Naive thymus-derived CD4-positive, alpha-beta T cell (primary cell): Measurements from ENCODE around the gene CNDP2. TPM values are rescaled to one million over a fixed set of nuclear protein-coding genes. Genes with fewer than 3 reads are reported as not detected.
"Not testable (repeated sequence)": the region's sequence is repeated elsewhere in the genome, so short reads cannot be mapped to it uniquely, and the experiment has no call there.

Source experiments
- ATAC-seq: fragments of 150-1000 bp; cut with Tn5 transposase; 2 replicates; pipeline ENCODE4 v1.10.0; 2021; ENCODE audit warnings: mild to moderate bottlenecking, moderate library complexity
- CTCF ChIA-PET: fragments of 350-600 bp; sonication (Branson Sonifier 250); formaldehyde crosslinking; loops from one replicate; lab custom pipeline; 2021; ENCODE audit warnings: antibody characterized with exemption; lab: Charles Lee
- POLR2A ChIA-PET: fragments of 350-600 bp; sonication (Branson Sonifier 250); formaldehyde crosslinking; loops from one replicate; lab custom pipeline; 2021; ENCODE audit warnings: antibody characterized with exemption, inconsistent platforms; lab: Charles Lee
- DNase-seq, 9 donors: peaks; one replicate each; pipeline versions ENCODE4 v3.0.0 to v3.0.0-alpha.2; 2020 to 2022; ENCODE audit warnings: mixed read lengths in 1 of 9
- H3K27ac ChIP-seq: one replicate; pipeline ENCODE4 v1.7.0; 2013; ENCODE audit warnings: mild to moderate bottlenecking, low read depth, low read length, moderate library complexity
- H3K27me3 ChIP-seq, 2 donors: one replicate each; pipeline ENCODE4 v1.7.0; 2013; ENCODE audit warnings: low read length in 2 of 2, mild to moderate bottlenecking in 2 of 2, moderate library complexity in 2 of 2; ENCODE audit not compliant: control insufficient read depth in 2 of 2, insufficient read depth in 2 of 2
- H3K36me3 ChIP-seq, 3 experiments: 1 replicate in 2 of 3; 2 replicates in 1 of 3; pipeline ENCODE4 v1.7.0; 2013; ENCODE audit warnings: low read length in 3 of 3, mild to moderate bottlenecking in 3 of 3, moderate library complexity in 1 of 3; ENCODE audit not compliant: insufficient read depth in 3 of 3, control insufficient read depth in 2 of 3
- H3K4me1 ChIP-seq, 2 donors: one replicate each; pipeline ENCODE4 v1.7.0; 2013; ENCODE audit warnings: low read length in 2 of 2, mild to moderate bottlenecking in 2 of 2, moderate library complexity in 1 of 2; ENCODE audit not compliant: control insufficient read depth in 2 of 2, insufficient read depth in 2 of 2
- H3K4me3 ChIP-seq: 2 replicates; pipeline ENCODE4 v1.7.0; 2013; ENCODE audit warnings: mild to moderate bottlenecking, low read length
- H3K9me3 ChIP-seq, 3 experiments: 1 replicate in 2 of 3; 2 replicates in 1 of 3; pipeline ENCODE4 v1.7.0; 2013; ENCODE audit warnings: low read length in 3 of 3; ENCODE audit not compliant: control insufficient read depth in 2 of 3
- H3K27ac Mint-ChIP-seq, 9 donors: one replicate each; pipeline ENCODE4 v1.8.0; 2020 to 2022; ENCODE audit warnings: mixed read lengths in 9 of 9, mild to moderate bottlenecking in 8 of 9, moderate library complexity in 5 of 9, inconsistent platforms in 2 of 9
- H3K27me3 Mint-ChIP-seq, 5 donors: one replicate each; pipeline ENCODE4 v1.8.0; 2021 to 2022; ENCODE audit warnings: mixed read lengths in 5 of 5, mild to moderate bottlenecking in 1 of 5
- H3K36me3 Mint-ChIP-seq, 5 donors: one replicate each; pipeline ENCODE4 v1.8.0; 2020 to 2022; ENCODE audit warnings: mixed read lengths in 5 of 5, mild to moderate bottlenecking in 3 of 5, inconsistent platforms in 1 of 5
- H3K4me1 Mint-ChIP-seq, 7 donors: one replicate each; pipeline ENCODE4 v1.8.0; 2020 to 2022; ENCODE audit warnings: mixed read lengths in 7 of 7, mild to moderate bottlenecking in 3 of 7, inconsistent platforms in 1 of 7
- H3K4me3 Mint-ChIP-seq, 10 donors: one replicate each; pipeline ENCODE4 v1.8.0; 2020 to 2022; ENCODE audit warnings: mild to moderate bottlenecking in 10 of 10, mixed read lengths in 10 of 10, moderate library complexity in 6 of 10, inconsistent platforms in 2 of 10
- H3K9me3 Mint-ChIP-seq, 11 donors: one replicate each; pipeline ENCODE4 v1.8.0; 2020 to 2022; ENCODE audit warnings: mixed read lengths in 11 of 11, mild to moderate bottlenecking in 4 of 11, inconsistent platforms in 1 of 11, moderate library complexity in 1 of 11
- intact Hi-C, 2 donors: fragments of 100-400 bp; cut with micrococcal nuclease; formaldehyde crosslinking; loops; one replicate each; pipeline ENCODE4 v1.15.1; 2023
- polyA plus RNA-seq, 2 donors: library from polyadenylated mRNA; unstranded; fragments of 300-500 nt; fragmentation: Illumina TruSeq; gene quantifications; one replicate each; pipeline ENCODE4 v1.2.3, GENCODE V29; 2021
- total RNA-seq, 6 experiments: library from RNA in 5 of 6; stranded (reverse) in 5 of 6; gene quantifications; 1 replicate in 5 of 6; 2 replicates in 1 of 6; pipeline ENCODE4 v1.2.3 and lab custom pipeline; 2021 to 2026

Gene CNDP2
- total and polyA plus RNA-seq, 7 experiments from 2014 or later = 87.7 to 169 (median 141) TPM

DNA sequence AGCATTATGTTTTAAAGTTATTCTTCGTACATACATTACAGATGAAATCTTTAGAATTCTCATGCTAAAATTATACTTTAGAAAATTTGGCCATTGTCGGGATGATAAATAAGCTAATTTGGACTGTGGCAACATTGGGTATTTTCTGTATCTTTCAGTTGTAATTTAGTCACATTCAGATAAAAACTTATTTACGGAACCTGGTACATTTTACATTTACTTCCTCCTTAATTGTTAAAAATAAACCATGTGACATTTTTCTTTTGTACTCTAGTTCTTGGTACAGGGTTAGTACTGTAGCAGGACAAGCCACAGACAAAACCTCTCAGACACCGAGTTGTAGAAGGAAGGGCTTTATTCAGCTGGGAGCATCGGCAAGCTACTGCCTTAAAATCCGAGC, 4.2 kb downstream of the CNDP2 start:
- intact Hi-C loops = no loop called here
- Histone ChIP-seq H3K4me3 (no peak overlapping the region), H3K27ac (peak overlapping the region; percentile 84), H3K4me1 (peaks cover 33 to 41% of the 10 kb centered on the region in 2 donors), H3K36me3 (peaks cover 0 to 41% (median 18%) of the 10 kb centered on the region in 3 experiments), H3K9me3 (no peaks in the 10 kb centered on the region), H3K27me3 (no peaks in the 10 kb centered on the region)
- no peak for ATAC-seq
- H3K9me3 Mint-ChIP-seq = no peaks in the 10 kb centered on the region
- H3K36me3 Mint-ChIP-seq = peaks cover 9 to 31% (median 28%) of the 10 kb centered on the region in 5 donors
- peak overlapping the region; percentile 29 to 98 (median 60) for H3K4me3 Mint-ChIP-seq
- ChIA-PET CTCF (interaction anchor here (0.9 kb wide), 1 partner anchor 51 kb away, joined by 3 read pairs; no protein-coding TSS in a partner anchor), POLR2A (interaction anchor here (1.1 to 2.5 kb wide), 3 partner anchors 97 to 417 kb away, joined by 3 to 15 read pairs (median 7); partner anchors contain the start of gene ZNF407)
- peak overlapping the region; percentile 42 to 99 (median 97) for H3K27ac Mint-ChIP-seq
- peaks cover 0 to 3% (median 0%) of the 10 kb centered on the region in 5 donors for H3K27me3 Mint-ChIP-seq
- DNase-seq = no peak
- H3K4me1 Mint-ChIP-seq = peaks cover 22 to 66% (median 59%) of the 10 kb centered on the region in 7 donors

DNA sequence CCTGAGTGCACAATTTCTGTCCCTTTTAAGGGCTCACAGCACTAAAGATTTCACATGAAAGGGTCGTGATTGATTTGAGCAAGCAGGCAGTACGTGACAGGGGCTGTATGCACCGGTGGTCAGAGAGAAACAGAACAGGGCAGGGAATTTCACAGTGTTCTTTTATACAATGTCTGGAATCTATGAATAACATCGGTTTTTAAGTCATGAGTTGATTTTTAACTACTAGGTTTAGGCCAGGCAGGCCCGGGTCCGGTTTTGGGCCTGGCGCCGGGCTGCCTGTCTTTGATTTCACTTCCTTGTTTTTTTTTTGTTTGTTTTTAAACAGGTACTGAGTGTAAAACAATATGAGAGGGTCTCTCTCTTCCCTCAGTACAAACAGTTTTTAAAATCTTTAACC, 4.6 kb downstream of the CNDP2 start:
- intact Hi-C loops = not testable (repeated sequence)
- POLR2A ChIA-PET = interaction anchor here (1.1 to 1.3 kb wide), 2 partner anchors 97 to 417 kb away, joined by 3 to 7 read pairs; partner anchors contain the start of gene ZNF407

DNA sequence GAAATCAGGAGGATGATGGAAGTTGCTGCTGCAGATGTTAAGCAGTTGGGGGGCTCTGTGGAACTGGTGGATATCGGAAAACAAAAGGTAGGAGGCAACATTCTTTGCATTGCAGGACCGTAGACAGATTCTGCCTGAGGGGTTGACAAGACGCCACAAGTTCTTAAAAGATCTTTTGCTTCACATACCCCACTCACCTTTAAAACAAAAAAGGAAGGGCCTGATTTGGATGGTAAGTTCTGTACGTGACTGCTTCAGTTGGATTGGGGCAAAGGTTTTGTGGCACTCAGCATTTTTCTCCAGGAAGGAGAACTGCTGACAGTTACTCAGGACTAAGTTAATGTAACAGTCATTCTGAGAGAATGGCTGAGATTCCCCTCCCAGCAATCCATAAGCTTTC, 5.2 kb downstream of the CNDP2 start:
- intact Hi-C loops = no loop called here
- peak overlapping the region in 5 of 10 donors; percentile 18 to 98 (median 53) for H3K4me3 Mint-ChIP-seq
- POLR2A ChIA-PET = no interaction called here
- no peaks in the 10 kb centered on the region for H3K27me3 Mint-ChIP-seq
- Histone ChIP-seq H3K27ac (no peak overlapping the region), H3K4me3 (no peak overlapping the region), H3K9me3 (no peaks in the 10 kb centered on the region), H3K27me3 (no peaks in the 10 kb centered on the region), H3K36me3 (peaks cover 0 to 47% (median 19%) of the 10 kb centered on the region in 3 experiments), H3K4me1 (peaks cover 33 to 39% of the 10 kb centered on the region in 2 donors)
- DNase-seq = no peak
- H3K9me3 Mint-ChIP-seq = no peaks in the 10 kb centered on the region
- CTCF ChIA-PET = interaction anchor here (1.9 kb wide), 1 partner anchor 50 kb away, joined by 5 read pairs; no protein-coding TSS in a partner anchor
- H3K4me1 Mint-ChIP-seq = peaks cover 27 to 61% (median 55%) of the 10 kb centered on the region in 7 donors
- peaks cover 13 to 33% (median 28%) of the 10 kb centered on the region in 5 donors for H3K36me3 Mint-ChIP-seq
- peak overlapping the region in 7 of 9 donors; percentile 25 to 97 (median 47) for H3K27ac Mint-ChIP-seq
- ATAC-seq = no peak

More for the DNA sequence above, 4.6 kb downstream of the CNDP2 start:
- not testable (repeated sequence) for ATAC-seq, H3K4me3 ChIP-seq, H3K9me3 ChIP-seq, H3K27me3 ChIP-seq, H3K27me3 Mint-ChIP-seq, H3K9me3 Mint-ChIP-seq, DNase-seq
- Histone ChIP-seq H3K4me1 (peaks cover 33 to 39% of the 10 kb centered on the region in 2 donors), H3K36me3 (peaks cover 0 to 45% (median 19%) of the 10 kb centered on the region in 3 experiments), H3K27ac (peak overlapping the region; percentile 84)
- H3K4me1 Mint-ChIP-seq = peaks cover 26 to 62% (median 55%) of the 10 kb centered on the region in 7 donors
- CTCF ChIA-PET = interaction anchor here (0.9 kb wide), 1 partner anchor 51 kb away, joined by 3 read pairs; no protein-coding TSS in a partner anchor
- H3K36me3 Mint-ChIP-seq = peaks cover 12 to 33% (median 28%) of the 10 kb centered on the region in 5 donors
- H3K27ac Mint-ChIP-seq = peak overlapping the region in 8 of 9 donors; percentile 81 to 99 (median 98)
- H3K4me3 Mint-ChIP-seq = peak overlapping the region; percentile 29 to 98 (median 60)

DNA sequence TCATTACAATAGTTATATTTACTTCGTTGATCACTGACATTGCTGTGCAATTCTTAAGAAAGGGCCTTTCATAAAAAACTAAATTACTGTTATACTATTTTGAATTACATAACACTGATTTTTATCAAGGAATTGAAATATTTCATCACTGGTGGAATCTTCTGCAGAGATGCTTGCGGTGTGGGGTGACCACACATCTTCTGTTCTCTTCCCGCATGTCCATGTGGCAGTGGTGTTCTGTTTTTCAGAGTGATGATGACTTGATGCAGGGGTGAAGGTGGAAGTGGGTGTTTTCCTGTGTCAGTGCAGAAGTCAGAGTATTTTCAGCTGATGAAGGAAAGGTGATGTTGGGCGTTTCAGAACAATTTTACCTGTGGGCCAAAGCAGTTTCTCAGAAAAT, 7.0 kb downstream of the CNDP2 start:
- Mint-ChIP-seq H3K4me1 (peaks cover 30 to 58% (median 45%) of the 10 kb centered on the region in 7 donors), H3K9me3 (no peaks in the 10 kb centered on the region), H3K4me3 (no peak overlapping the region), H3K36me3 (peaks cover 25 to 49% (median 36%) of the 10 kb centered on the region in 5 donors), H3K27ac (peak overlapping the region in 2 of 9 donors; percentile 29 to 33), H3K27me3 (no peaks in the 10 kb centered on the region)
- Histone ChIP-seq H3K4me1 (peaks cover 19 to 23% of the 10 kb centered on the region in 2 donors), H3K4me3 (no peak overlapping the region), H3K9me3 (no peaks in the 10 kb centered on the region), H3K27me3 (no peaks in the 10 kb centered on the region), H3K36me3 (peaks cover under 1 to 64% (median 19%) of the 10 kb centered on the region in 3 experiments), H3K27ac (no peak overlapping the region)
- ATAC-seq = no peak
- POLR2A ChIA-PET = no interaction called here
- no peak for DNase-seq
- CTCF ChIA-PET = interaction anchor here (0.6 to 1.9 kb wide), 3 partner anchors 9 to 49 kb away, joined by 3 to 5 read pairs (median 4); no protein-coding TSS in a partner anchor
- intact Hi-C loops = no loop called here

DNA sequence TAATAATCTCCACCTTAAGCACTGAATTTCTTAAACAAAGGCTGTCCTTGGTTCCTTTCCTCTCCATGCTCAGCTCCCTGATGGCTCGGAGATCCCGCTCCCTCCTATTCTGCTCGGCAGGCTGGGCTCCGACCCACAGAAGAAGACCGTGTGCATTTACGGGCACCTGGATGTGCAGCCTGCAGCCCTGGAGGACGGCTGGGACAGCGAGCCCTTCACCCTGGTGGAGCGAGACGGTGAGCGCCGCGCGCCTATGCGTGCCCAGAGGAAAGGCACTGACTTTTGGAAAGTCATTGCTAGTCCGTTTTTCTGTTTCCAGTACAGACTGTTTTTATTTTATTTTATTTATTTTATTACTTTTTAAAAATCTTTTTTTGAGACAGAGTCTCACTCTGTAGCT, 9.6 kb downstream of the CNDP2 start:
- POLR2A ChIA-PET = no interaction called here

DNA sequence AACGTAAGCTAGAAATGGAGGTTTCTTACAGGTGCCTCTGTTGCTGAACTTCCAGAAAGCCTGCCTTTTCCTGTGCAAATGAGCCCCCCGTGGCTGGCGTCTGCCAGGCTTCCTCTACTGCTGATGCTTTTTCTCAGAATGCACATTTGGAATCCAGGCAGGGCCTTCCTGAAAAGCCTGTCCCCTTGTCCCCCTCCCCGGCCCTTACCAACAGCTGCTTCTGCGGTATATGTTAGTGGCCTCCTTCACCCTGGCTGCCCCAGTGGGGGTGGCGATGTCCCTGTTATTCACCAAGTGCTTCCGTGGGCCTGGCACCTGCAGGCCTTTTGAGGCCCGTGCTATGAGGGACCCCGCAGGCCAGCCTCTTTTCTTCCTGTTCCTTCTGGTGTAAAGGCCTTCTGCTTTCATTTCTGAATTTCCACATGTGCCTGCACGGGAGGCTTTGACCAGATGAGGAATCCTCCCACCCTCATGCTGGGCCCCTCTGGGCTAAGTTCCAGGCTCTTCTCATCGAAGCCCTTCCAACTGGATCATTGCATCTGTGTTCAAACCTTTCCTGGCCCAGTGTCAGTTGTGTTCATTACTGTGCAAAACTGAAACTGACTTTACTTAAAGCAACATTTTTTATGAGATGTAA, 10.4 kb downstream of the CNDP2 start:
- ATAC-seq = no peak
- POLR2A ChIA-PET = no interaction called here
- DNase-seq = no peak
- no peaks in the 10 kb centered on the region for H3K9me3 ChIP-seq
- Mint-ChIP-seq H3K4me1 (peaks cover 10 to 25% (median 21%) of the 10 kb centered on the region in 7 donors), H3K27me3 (no peaks in the 10 kb centered on the region), H3K4me3 (peak overlapping the region in 1 of 10 donors; percentile 51), H3K9me3 (no peaks in the 10 kb centered on the region), H3K27ac (peak overlapping the region in 2 of 9 donors; percentile 41 to 71), H3K36me3 (peaks cover 25 to 64% (median 37%) of the 10 kb centered on the region in 5 donors)
- H3K36me3 ChIP-seq = peaks cover 21 to 91% (median 24%) of the 10 kb centered on the region in 3 experiments
- H3K4me3 ChIP-seq = no peak overlapping the region
- H3K27me3 ChIP-seq = no peaks in the 10 kb centered on the region
- CTCF ChIA-PET = interaction anchor here (1.0 kb wide), 1 partner anchor 152 kb away, joined by 3 read pairs; no protein-coding TSS in a partner anchor
- no peaks in the 10 kb centered on the region for H3K4me1 ChIP-seq
- intact Hi-C loops = no loop called here
- H3K27ac ChIP-seq = no peak overlapping the region

More for the DNA sequence above, 9.6 kb downstream of the CNDP2 start:
- Histone ChIP-seq H3K27ac (no peak overlapping the region), H3K4me3 (no peak overlapping the region), H3K9me3 (no peaks in the 10 kb centered on the region), H3K27me3 (no peaks in the 10 kb centered on the region), H3K4me1 (peaks cover 0 to 1% of the 10 kb centered on the region in 2 donors), H3K36me3 (peaks cover 17 to 90% (median 22%) of the 10 kb centered on the region in 3 experiments)
- Mint-ChIP-seq H3K4me1 (peaks cover 16 to 32% (median 29%) of the 10 kb centered on the region in 7 donors), H3K4me3 (no peak overlapping the region), H3K27ac (peak overlapping the region in 1 of 9 donors; percentile 26), H3K9me3 (no peaks in the 10 kb centered on the region), H3K27me3 (no peaks in the 10 kb centered on the region), H3K36me3 (peaks cover 25 to 67% (median 42%) of the 10 kb centered on the region in 5 donors)
- CTCF ChIA-PET = interaction anchor here (0.7 to 1.0 kb wide), 2 partner anchors 9 to 151 kb away, joined by 3 read pairs; no protein-coding TSS in a partner anchor
- no peak for DNase-seq
- intact Hi-C loops = no loop called here
- ATAC-seq = no peak
